HG02642 (cell line): Measurements from ENCODE around the gene AAK1.
"Not testable (repeated sequence)": the region's sequence is repeated elsewhere in the genome, so short reads cannot be mapped to it uniquely, and the experiment has no call there.

Experiments used
- ATAC-seq: cut with Tn5 transposase; IDR thresholded peaks from one replicate; pipeline ENCODE4 v1.9.1; 2021; ENCODE audit warnings: mild to moderate bottlenecking; ENCODE audit not compliant: unreplicated experiment, poor library complexity

AAK1 gene

DNA sequence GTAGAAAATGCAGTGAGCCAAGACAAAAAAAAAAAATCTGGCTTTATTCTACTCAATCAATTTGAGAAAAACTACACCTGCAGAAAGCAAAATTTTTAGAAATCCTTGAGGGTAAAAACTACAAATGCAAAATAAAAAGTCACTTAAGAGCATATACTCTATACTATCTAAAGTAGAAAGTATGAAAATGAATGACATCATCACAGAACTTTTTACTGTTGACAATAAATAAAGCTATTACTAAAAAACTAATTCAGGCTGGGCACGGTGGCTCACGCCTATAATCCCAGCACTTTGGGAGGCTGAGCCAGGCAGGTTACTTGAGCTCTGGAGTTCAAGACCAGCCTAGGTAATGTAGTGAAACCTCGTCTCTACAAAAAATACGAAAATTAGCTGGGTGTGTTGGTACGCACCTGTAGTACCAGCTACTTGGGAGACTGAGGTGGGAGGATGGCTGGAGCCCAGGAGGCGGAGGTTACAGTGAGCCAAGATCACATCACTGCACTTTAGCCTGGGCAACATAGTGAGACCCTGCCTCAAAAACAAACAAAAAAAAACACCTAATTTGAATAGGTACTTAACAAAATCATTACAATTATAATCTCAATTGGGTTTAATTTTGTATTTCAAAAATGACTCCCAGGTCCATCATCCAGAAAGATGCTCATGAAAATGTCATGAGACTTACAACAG, 213.9 kb downstream of the AAK1 start:
- no peak for ATAC-seq

DNA sequence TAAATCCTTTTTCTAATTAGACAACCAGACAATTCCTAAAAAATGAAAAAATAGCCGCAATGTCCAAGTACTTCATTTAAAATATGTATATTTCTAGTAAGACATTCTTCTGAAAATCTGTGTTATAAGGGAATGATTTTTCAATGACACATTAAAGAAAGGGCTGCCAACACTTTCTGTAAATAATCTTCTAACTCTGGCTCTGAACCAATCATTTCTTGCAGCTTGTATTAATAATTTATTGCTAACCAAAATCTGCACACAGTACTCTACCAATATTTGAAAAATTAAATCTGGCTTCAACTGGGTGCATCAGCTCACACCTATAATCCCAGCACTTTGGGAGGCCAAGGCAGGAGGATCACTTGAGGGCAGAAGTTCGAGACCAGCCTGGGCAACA, 214.6 kb downstream of the AAK1 start:
- ATAC-seq, result no peak

DNA sequence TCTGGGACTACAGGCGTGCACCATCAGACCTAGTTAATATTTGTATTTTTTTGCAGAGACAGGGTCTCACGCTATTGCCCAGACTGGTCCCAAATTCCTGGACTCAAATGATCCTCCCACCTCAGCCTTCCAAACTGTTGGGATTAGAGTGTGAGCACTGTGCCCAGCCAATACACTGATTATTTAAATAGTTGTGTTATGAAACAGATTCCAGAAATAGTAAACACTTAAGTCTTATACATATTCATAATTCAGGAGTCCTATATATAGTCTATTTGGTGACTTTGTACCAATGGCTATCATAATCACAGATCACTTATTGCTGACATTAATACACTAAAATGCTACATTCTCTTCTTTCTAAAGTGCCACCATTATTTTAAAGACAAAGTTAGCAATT, 219.1 kb downstream of the AAK1 start:
- no peak for ATAC-seq

DNA sequence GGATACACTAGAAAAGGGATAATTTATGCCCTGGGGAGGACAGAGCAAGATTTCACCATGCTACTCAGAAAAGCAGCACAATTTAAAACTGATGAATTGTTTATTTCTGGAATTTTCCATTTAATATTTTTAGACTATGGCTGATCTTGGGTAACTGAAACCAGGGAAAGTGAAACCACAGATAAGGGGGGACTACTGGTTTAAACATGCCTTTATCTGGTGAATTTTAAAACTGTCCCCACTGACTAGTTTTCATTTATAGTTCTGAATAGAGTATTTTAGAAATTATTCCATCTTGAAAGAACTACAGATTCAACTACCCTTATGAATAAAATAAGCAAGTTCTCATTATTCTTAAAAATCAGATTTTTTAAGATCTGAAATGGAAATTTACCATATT, 221.3 kb downstream of the AAK1 start:
- ATAC-seq, result no peak

DNA sequence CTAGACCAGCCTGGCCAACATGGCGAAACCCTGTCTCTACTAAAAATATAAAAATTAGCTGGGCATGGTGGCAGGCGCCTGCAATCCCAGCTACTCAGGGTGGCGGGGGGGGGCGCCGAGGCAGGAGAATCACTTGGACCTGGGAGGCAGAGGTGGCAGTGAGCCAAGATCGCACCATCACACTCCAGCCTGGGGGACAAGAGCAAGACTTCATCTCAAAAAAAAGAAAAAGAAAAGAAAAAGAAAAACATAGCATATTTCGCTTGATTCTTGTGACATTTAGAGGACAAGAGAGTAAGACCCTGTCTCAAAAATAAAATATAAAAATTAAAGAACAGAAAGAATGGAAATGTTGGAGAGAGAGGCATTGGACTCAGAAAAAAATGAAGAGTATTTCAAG, 224.4 kb downstream of the AAK1 start:
- ATAC-seq, result not testable (repeated sequence)

DNA sequence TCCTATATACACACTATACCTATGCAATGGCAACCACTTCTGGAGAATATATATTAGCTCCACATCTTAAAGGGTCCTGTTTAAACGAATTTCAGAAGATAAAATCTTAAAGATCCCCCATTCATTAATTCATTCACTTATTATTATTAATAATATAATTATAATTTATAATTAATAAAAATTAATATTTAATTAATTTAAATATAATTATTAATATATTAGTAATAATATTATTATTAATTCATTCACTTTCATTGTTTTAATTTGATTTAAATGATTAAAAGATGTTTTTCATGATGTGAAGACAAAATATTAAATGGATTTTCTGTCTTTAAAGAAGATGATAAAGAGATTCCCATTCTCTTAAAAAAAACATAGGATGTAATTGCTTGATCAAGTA, 227.4 kb downstream of the AAK1 start:
- ATAC-seq, result no peak
